NK-92 treated with Interleukin-12 subunit alpha and Interleukin-12 subunit beta, amount 100 ng/mL, for 24 hours (cell line): ENCODE measurements around the gene PI16.
"Not testable (repeated sequence)": the region's sequence is repeated elsewhere in the genome, so short reads cannot be mapped to it uniquely, and the experiment has no call there.

Experiments used
- DNase-seq: peaks from one replicate; lab custom pipeline; 2025; lab: John Stamatoyannopoulos, UW

The PI16 gene

GRCh38 chr6:36929152-36929551 lies 25.4 kb upstream of the PI16 start:
- DNase-seq = no peak

- no peak for DNase-seq
These were observed 24.9 kb upstream of the PI16 start for GRCh38 chr6:36929607-36930006.

- DNase-seq = no peak
These were observed 24.1 kb upstream of the PI16 start for GRCh38 chr6:36930483-36930882.

DNA sequence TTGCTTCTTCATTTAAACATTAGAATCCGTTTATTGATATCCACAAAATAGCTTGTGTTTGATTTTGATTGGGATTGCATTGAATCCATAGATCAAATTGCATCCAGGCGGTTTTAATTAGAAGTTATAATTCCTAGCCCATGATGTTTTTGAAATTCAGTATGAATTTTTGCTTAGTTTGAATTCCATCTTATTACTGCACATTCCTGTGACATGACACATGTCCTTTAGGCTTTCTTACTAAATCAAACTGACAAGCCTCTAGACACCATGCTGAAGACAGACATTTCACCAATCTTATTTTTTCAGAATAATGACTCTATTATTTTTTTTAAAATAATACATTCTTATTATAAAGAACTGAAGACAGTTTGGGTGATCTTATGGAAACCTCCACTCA lies 21.4 kb upstream of the PI16 start:
- DNase-seq = no peak

DNA sequence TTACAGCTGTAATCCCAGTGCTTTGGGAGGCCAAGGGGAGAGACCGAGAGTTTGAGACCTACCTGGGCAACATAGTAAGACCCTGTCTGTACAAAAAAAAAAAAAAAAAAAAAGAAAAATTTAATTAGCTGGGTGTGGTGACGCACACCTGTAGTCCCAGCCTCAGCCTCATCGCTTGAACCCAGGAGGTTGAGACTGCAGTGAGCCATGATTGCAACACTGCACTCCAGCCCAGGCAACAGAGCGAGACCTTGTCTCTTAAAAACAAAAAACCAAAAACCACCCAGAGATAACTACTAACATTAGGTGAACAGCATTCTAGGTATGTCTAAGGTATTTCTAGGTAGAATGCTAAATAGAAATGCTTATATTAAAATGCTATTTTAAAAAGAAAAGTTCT lies 21.0 kb upstream of the PI16 start:
- DNase-seq = no peak

- no peak for DNase-seq
These were observed 19.6 kb upstream of the PI16 start for GRCh38 chr6:36934901-36935300.

- DNase-seq = no peak
These were observed 17.7 kb upstream of the PI16 start for GRCh38 chr6:36936824-36937223.

- DNase-seq = no peak
These were observed 16.6 kb upstream of the PI16 start for GRCh38 chr6:36937896-36938295.

DNA sequence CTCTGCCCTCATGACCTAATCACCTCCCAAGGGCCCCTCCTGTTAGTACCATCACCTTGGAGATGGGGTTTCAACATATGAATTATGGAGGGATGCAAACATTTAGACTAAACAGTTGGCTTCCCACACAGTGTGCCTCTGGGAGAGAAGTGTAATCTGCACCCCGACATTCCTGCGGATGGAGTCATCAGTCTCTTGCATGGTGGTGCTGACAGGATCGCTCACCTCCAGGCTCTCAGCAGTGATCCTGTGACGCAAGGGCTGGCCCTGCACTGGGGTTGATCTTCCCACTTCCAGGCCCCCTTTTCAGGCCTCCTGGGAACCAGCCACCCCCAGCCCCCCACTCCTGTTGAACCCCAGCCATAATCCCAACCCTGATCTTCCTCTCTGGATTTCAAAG lies 16.0 kb upstream of the PI16 start:
- no peak for DNase-seq

DNA sequence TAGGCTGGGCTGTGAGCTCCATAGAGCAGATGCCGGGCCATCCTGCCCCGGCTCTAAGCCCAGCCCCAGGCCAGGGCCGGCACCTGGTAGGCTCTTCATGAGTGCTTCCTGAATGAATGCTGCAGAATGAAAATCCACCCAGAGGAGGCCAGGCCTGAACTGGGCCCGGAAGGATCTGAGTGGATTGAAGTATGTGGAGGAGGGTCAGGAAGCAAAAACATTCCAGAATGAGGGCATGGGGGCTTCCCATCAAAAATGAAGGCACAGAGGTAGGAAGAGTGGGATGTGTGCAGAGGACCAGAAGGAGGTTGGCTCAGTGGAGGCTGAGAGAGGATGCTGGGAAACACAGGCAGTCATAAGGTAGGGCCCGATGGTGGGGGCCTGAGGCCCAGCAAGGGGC lies 15.5 kb upstream of the PI16 start:
- not testable (repeated sequence) for DNase-seq

DNA sequence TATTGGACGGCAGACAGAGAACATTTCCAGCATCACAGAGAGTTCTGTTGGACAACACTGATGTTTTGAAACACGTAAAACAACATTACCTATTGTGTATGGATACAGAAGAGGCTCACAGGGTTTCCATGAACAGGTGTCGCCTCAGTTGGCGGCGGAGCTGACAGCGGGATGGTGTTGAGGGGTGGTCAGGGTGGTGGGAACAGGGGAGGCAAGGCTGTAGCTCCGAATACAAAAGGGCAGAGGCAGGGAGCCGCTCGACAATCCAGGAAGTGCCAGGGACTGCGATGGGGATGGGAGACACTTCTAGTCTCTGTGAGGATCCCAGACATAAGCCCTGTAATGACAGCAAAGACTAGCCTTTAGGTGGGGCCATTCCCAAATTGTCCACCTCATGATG lies 14.5 kb upstream of the PI16 start:
- no peak for DNase-seq

GRCh38 chr6:36941561-36941960 lies 13.0 kb upstream of the PI16 start:
- DNase-seq = not testable (repeated sequence)

DNA sequence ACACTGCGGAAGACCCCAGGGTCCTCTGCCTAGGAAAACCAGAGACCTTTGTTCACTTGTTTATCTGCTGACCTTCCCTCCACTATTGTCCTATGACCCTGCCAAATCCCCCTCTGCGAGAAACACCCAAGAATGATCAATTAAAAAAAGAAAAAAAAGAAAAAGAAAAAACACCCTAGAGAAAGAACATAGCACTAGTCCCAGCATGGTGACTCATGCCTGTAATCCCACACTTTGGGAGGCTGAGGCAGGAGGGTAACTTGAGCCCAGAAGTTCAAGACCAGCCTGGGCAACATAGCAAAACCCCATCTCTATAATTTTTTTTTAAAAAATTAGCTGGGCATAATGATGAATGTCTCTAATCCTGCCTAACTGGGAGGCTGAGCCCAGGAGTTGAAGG lies 12.2 kb upstream of the PI16 start:
- DNase-seq = not testable (repeated sequence)

GRCh38 chr6:36944650-36945049 lies 9.9 kb upstream of the PI16 start:
- no peak for DNase-seq

DNA sequence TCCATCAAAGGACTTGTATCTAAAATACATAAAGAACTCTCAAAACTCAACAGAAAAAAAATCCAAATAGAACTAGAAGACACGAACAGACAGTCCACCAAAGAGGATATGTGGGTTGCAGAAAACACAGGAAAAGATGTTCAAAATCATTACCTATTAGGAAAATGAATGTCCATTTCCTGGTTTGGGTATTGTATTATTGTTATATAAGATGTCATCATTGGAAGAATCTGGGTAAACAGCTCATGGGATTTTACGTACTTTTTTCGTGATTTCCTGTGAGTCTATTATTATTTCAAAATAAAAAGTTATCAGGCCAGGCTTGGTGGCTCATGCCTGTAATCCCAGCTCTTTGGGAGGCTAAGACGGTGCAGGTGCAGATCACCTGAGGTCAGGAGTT lies 9.2 kb upstream of the PI16 start:
- no peak for DNase-seq

- no peak for DNase-seq
These were observed 8.0 kb upstream of the PI16 start for GRCh38 chr6:36946526-36946925.

GRCh38 chr6:36947570-36948351 lies 6.8 kb upstream of the PI16 start:
- DNase-seq = no peak

DNA sequence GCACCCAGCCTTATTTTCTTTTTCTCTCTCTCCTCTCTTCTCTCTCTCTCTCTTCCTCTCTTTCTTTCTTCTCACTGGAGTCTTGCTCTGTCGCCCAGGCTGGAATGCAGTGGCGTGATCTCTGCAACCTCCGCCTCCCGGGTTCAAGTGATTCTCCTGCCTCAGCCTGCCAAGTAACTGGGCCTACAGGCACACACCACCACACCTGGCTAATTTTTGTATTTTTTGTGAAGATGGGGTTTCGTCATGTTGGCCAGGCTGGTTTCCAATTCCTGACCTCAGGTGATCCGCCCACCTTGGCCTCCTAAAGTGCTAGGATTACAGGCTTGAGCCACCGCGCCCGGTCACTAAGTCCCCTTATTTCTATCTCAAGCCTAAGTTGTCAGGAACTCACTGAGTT lies 5.5 kb upstream of the PI16 start:
- not testable (repeated sequence) for DNase-seq

DNA sequence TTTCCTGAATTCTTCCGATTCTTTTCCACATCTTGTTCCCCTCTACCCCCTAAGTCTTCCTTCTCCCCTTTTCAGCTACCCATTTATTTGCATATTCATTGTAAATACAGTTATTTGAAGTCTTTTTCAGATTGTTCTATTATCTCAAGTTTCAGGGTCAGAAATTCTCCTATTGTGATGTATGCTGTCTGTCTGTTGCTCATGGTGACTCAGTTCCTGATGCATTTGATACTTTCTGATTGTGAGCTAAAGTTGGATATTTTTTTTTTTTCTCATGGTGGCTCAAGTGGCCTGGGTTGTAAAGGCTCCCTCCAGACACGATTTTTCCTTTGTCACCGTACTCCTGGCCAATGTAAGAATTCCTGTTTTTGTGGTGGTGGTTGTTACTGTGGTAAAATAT lies 4.9 kb upstream of the PI16 start:
- DNase-seq = no peak

DNA sequence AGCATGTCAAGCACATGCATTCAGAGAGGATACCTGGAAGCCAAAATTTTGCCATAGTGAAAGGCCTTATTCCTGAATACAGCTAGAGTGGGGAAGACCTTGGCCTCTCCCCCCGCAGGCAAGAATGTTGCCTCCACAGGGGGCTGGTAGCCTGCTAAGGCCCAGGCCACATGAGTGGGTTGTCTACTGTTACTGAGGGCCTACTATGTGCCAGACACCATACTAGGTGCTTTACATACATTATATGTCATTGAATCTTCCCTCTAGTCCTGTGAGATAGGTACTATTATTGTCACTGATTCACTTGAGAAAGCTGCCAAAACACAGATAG lies 642 bp upstream of the PI16 start:
- no peak for DNase-seq

- no peak for DNase-seq
These were observed 598 bp downstream of the PI16 start for GRCh38 chr6:36955136-36955535.

DNA sequence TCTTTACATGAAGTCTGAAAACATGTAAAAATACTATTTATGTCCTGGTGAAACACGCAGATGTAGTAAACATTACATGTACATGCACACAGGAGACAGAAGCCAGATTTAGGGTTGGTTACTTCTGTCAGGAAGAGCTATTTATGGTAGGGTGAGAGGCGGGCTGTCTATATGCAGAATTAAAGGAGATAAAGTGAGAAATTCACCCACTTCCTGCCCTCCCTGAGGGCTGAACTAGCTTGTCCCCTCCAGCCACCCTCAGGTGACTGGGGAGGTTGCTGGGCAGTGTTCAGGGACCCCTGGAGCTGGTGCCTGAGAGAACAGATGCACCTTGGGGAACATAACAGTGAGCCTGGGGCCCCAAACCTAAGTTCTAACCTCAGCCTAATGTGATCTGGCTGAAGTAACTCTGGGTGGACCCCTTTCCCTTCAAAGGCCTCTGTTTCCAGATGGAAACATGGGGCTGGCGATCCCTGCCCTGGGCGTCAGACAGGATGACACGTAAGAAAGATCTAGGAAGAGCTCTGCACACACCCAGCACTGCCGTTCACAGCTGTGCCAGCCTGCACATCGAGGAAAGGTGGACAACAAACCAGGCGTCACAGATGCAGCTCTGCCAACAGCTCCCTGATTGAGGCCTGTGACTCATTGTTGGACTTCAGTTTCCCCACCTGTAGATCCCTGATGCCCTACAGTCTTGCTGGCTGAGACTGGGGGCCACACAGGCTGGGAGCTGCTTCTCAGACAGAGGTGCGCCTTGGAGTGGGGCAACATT lies 1.3 kb downstream of the PI16 start:
- no peak for DNase-seq

- DNase-seq = no peak
These were observed 1.9 kb downstream of the PI16 start for GRCh38 chr6:36956446-36956820.

GRCh38 chr6:36957773-36958271 lies 3.3 kb downstream of the PI16 start:
- no peak for DNase-seq
